Muscle layer of duodenum (tissue), 2 donors: ENCODE data around the gene DHDH.

Experiments
- H3K27ac ChIP-seq: one replicate; pipeline ENCODE4 v1.7.0; 2013; ENCODE audit warnings: mild to moderate bottlenecking, low read length
- H3K27me3 ChIP-seq: one replicate; pipeline ENCODE4 v1.7.0; 2013; ENCODE audit warnings: low read depth, mild to moderate bottlenecking, control low read depth, low read length
- H3K36me3 ChIP-seq, 2 donors: one replicate each; pipeline ENCODE4 v1.7.0; 2013; ENCODE audit warnings: low read length in 2 of 2, control low read depth in 1 of 2, mild to moderate bottlenecking in 1 of 2; ENCODE audit not compliant: insufficient read depth in 2 of 2, control insufficient read depth in 1 of 2
- H3K4me1 ChIP-seq, 2 donors: one replicate each; pipeline ENCODE4 v1.7.0; 2013; ENCODE audit warnings: low read length in 2 of 2, mild to moderate bottlenecking in 2 of 2, control low read depth in 1 of 2, moderate library complexity in 1 of 2; ENCODE audit not compliant: insufficient read depth in 2 of 2, control insufficient read depth in 1 of 2
- H3K4me3 ChIP-seq, 2 donors: one replicate each; pipeline ENCODE4 v1.7.0; 2013; ENCODE audit warnings: low read length in 2 of 2, low read depth in 1 of 2, mild to moderate bottlenecking in 1 of 2
- H3K9me3 ChIP-seq, 2 donors: one replicate each; pipeline ENCODE4 v1.7.0; 2013; ENCODE audit warnings: low read length in 2 of 2, control low read depth in 1 of 2, mild to moderate bottlenecking in 1 of 2; ENCODE audit not compliant: control insufficient read depth in 1 of 2
- donor health status: healthy.

DHDH gene

DNA sequence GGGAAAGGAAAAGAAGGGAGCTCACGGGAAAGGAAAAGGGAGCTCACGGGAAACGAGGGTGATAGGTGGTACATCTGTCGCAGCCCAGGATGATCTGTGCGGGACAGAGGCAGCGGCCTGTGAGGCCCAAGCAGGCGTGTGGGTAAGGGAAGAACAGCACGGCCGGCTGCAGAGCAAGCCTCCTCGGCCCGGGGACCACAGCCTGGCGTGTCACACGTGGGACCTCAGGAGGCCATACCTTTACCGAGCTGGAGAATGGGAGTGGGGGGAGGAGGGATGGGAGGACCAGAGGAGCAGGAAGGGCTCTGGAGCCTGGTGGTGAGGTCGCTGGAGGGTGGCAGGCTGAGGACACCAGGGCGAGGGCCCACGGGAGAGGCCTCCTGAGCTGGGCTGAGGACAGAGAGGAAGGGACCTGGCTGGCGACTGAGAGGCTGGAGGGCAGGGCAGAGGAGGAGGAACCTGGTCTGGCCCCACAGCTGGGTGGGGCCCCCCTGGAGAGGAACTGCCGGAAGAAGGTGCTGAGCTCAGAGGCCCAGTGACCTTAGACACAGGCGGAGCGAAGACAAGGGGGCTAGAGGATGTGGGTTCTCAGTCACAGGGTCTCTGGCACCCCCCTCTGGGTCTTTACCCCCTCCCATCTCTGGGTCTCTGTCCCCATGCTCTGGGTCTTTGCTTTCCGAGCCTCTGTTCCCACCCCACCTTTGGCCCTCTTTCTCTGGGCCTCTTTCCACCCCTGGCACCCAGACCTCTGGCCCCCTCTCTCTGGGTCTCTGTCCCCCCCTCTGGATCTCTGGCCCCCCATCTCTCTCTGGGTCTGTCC is 28.7 kb downstream of the DHDH start:
- Histone ChIP-seq H3K4me3 (no peak overlapping the region), H3K9me3 (no peaks in the 10 kb centered on the region), H3K27me3 (no peaks in the 10 kb centered on the region), H3K4me1 (peaks cover 9 to 30% of the 10 kb centered on the region in 2 donors), H3K36me3 (peaks cover 11 to 23% of the 10 kb centered on the region in 2 donors), H3K27ac (peak overlapping the region; percentile 89)

DNA sequence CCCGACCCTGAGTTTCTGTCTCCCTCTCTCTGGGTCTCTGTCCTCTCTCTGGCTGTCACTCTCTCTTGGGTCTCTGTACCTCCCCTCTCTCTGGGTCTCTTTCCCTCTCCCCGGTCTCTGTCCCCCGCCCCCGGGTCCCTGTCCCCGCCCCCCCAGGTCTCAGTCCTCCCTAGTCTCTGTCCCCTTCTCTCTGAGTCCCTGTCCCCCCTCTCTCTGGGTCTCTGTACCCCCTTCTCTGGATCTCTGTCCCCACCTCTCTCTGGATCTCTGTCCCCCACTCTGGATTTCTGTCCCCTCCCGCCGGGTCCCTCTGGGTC is 29.3 kb downstream of the DHDH start:
- Histone ChIP-seq H3K4me3 (peak overlapping the region in 1 of 2 donors; percentile 26), H3K9me3 (no peaks in the 10 kb centered on the region), H3K27ac (peak overlapping the region; percentile 89), H3K4me1 (peaks cover 9 to 35% of the 10 kb centered on the region in 2 donors), H3K36me3 (peaks cover 11 to 27% of the 10 kb centered on the region in 2 donors), H3K27me3 (no peaks in the 10 kb centered on the region)

DNA sequence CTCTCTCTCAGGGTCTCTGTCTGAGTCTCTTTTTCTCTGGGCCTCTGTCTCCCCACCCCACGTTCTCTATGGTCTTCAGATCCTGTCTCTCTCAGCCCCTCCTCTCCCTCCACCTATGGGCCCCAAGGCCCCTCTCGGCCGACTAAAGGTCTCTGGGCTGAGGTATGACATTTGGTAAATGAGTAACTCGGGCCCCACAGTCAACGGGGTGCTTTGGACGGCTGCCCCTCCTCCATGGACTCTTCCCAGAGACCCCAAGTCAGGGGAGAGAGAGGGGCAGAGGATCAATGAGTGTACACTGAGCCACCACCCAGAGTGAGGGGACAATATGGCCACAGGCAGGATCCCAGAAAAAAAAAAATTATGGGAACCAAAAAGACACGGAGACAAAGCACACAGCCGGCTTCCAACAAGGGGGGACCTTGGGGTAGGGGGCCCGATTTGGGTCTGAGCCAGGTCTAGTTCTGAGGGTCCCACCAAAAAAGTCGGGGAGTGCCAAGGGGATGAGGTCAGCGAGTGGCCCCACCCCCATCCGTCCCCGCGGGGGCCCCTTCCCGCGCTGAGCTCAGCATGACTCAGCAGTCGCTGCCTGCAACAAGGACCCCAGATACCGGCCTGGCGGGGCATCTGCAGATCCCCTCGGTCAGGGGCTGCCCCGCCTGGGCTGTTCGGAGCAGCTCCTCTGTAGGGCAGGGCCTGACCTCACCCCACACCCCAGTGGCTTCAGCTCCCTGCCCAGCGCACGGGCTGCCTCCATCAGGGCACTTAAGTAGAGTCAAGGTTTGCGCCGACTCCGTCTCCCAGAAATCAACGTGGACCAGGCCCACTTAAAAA is 30.1 kb downstream of the DHDH start:
- peaks cover 13 to 42% of the 10 kb centered on the region in 2 donors for H3K4me1 ChIP-seq
- H3K36me3 ChIP-seq = peaks cover 11 to 31% of the 10 kb centered on the region in 2 donors
- peak overlapping the region; percentile 89 for H3K27ac ChIP-seq
- H3K27me3 ChIP-seq = no peaks in the 10 kb centered on the region
- H3K9me3 ChIP-seq = no peaks in the 10 kb centered on the region
- H3K4me3 ChIP-seq = peak overlapping the region; percentile 26 to 57

DNA sequence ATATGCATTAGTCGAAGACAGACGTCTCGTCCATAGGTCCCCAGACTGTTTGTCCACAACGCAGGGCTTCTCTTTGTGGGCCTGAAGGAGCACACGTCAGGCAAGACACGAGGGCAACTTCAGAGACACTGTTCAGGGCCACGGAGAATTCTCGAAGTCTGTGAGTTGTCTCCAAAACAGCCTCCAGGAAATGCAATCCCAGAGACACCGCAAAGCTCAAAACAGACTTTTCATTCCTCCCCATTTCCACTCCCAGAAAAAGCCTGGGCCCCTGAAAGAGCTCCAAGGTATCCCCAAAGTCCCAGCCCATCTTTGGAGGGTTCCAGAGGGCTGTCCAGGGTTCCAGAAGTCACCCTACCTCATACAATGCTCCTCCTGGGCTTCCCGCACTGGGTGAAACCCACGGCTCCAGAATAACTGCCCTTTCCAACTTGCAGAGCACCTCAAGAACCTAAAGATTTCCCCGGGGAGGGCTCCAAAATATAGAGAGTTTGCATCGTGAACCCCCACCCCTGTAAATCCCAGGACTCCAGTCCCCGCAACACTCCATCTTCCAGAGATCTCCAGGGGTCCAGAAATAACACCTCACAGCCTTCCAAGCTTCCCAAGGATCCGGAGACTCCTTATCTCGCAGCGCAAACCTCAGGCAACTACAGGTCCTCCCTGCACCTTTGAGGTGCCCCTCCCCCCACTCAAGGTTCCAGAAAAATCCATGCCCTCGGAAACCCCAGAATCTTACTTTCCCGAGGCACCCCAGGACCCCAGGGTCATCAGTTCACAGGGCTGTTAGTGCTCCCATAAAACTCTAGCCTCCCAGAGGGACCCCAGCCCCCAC is 30.9 kb downstream of the DHDH start:
- Histone ChIP-seq H3K27me3 (no peaks in the 10 kb centered on the region), H3K4me3 (peak overlapping the region; percentile 26 to 57), H3K4me1 (peaks cover 13 to 48% of the 10 kb centered on the region in 2 donors), H3K27ac (peak overlapping the region; percentile 89), H3K9me3 (no peaks in the 10 kb centered on the region), H3K36me3 (peaks cover 11 to 39% of the 10 kb centered on the region in 2 donors)

DNA sequence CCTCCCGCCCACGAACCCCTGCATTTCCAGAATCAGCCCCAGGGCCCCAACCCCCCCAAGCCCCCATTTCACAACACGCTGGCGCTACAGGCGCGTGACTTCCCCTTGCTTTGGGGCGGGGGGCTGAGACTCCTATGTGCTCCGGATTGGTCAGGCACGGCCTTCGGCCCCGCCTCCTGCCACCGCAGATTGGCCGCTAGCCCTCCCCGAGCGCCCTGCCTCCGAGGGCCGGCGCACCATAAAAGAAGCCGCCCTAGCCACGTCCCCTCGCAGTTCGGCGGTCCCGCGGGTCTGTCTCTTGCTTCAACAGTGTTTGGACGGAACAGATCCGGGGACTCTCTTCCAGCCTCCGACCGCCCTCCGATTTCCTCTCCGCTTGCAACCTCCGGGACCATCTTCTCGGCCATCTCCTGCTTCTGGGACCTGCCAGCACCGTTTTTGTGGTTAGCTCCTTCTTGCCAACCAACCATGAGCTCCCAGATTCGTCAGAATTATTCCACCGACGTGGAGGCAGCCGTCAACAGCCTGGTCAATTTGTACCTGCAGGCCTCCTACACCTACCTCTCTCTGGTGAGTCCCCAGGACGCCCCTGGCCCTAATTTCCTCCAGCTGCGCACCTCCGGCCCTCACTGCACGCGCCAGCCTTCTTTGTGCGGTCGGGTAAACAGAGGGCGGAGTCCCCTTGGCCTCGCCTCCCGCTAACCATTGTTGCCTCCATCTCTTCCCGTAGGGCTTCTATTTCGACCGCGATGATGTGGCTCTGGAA is 31.7 kb downstream of the DHDH start, which contains the start of gene FTL:
FTL (plus strand) TSS at position 270 of the 766 bp plus-strand sequence; CDS start at position 469, 199 bp downstream.
- H3K36me3 ChIP-seq = peaks cover 16 to 46% of the 10 kb centered on the region in 2 donors
- H3K4me3 ChIP-seq = peak within 1 kb of the TSS; percentile 95 to 97
- H3K4me1 ChIP-seq = peaks cover 13 to 48% of the 10 kb centered on the region in 2 donors
- H3K9me3 ChIP-seq = no peaks in the 10 kb centered on the region
- H3K27ac ChIP-seq = peak within 1 kb of the TSS; percentile 89
- H3K27me3 ChIP-seq = no peaks in the 10 kb centered on the region

DNA sequence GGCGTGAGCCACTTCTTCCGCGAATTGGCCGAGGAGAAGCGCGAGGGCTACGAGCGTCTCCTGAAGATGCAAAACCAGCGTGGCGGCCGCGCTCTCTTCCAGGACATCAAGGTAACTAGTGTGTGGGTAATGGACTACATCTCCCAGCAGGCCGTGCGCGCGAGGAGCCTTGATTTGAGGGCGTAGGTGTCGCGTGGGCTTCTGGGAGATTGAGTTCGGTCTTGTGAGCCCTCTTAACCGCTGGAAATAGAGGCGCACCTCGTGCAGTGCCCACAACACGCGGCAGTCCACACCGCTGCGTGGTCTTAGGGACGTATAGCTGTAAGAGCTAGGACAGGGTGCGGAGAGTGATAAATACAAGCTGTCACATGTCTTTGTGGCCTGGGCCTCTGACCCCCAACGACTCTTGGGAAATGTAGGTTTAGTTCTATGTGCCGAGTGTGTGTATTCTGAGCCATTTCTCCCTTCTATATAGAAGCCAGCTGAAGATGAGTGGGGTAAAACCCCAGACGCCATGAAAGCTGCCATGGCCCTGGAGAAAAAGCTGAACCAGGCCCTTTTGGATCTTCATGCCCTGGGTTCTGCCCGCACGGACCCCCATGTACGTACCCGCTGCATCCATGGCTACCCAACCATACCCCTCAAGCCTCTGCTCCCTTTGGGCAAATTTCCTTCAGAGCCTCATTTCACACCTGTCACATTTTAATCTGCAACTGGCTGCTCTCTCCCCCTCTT is 32.5 kb downstream of the DHDH start:
- H3K27ac ChIP-seq = peak overlapping the region; percentile 87
- no peaks in the 10 kb centered on the region for H3K9me3 ChIP-seq
- H3K27me3 ChIP-seq = no peaks in the 10 kb centered on the region
- H3K4me3 ChIP-seq = peak overlapping the region; percentile 95 to 97
- peaks cover 16 to 50% of the 10 kb centered on the region in 2 donors for H3K36me3 ChIP-seq
- peaks cover 13 to 52% of the 10 kb centered on the region in 2 donors for H3K4me1 ChIP-seq

DNA sequence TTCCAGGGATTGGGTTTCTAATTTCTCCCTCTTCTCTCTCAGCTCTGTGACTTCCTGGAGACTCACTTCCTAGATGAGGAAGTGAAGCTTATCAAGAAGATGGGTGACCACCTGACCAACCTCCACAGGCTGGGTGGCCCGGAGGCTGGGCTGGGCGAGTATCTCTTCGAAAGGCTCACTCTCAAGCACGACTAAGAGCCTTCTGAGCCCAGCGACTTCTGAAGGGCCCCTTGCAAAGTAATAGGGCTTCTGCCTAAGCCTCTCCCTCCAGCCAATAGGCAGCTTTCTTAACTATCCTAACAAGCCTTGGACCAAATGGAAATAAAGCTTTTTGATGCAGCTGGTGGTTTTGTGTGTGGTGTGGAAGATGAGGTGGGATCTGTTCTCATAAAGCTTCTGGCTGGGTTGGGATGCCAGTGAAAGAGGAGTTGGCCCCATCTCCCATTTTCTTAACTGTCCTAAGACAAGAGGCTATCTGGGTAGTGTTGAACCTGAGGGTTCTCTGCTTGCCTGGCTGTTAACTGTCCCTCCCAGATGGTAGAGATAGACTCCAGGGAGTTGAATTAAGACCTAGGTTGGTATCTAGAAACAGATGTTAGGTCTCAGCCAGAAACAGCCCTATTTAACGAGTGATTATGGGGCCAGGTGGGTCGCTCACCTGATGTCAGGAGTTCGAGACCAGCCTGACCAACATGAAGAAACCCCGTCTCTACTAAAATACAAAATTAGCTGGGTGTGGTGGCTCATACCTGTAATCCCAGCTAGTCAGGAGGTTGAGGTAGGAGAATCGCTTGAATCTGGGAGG is 33.2 kb downstream of the DHDH start:
- Histone ChIP-seq H3K9me3 (no peaks in the 10 kb centered on the region), H3K36me3 (peaks cover 16 to 50% of the 10 kb centered on the region in 2 donors), H3K27me3 (no peaks in the 10 kb centered on the region), H3K4me1 (peaks cover 13 to 55% of the 10 kb centered on the region in 2 donors), H3K27ac (peak overlapping the region; percentile 87), H3K4me3 (peak overlapping the region; percentile 95 to 97)

DNA sequence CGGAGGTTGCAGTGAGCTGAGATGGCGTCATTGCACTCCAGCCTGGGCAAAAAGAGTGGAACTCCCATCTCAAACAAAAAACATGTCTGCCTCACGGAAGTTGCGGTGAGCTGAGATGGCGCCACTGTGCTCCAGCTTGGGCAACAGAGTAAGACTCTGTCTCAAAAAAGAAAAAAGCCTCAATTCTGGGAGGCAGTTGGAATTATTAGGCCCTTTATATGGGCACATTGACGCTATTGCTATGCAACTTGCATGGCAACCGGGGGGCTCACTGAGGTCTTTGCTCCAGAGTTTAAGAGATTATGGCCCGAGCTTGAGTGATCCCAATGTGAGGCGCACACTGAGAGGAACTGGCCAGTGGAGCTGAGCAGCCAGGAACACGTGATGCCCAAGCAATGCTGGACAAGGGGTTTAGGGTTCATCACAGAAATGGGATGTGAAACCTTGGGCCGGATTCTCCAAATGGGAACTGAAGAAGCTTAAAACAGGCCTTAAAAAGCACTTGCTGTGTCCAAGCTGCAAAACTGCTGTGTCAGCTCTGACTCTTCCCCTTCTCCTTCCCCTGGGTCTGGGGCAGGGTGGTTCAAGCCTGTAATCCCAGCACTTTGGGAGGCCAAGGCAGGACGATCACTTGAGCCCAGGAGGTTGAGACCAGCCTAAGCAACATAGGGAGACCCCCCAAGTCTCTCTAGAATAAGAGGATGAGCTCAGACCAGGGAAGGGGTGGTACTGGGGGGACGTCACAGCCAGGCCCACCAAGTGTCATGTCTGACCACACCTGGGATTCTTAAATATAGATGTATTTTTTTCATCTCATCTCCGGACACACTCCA is 34.1 kb downstream of the DHDH start:
- Histone ChIP-seq H3K4me3 (peak overlapping the region in 1 of 2 donors; percentile 95), H3K4me1 (peaks cover 13 to 55% of the 10 kb centered on the region in 2 donors), H3K36me3 (peaks cover 16 to 50% of the 10 kb centered on the region in 2 donors)

DNA sequence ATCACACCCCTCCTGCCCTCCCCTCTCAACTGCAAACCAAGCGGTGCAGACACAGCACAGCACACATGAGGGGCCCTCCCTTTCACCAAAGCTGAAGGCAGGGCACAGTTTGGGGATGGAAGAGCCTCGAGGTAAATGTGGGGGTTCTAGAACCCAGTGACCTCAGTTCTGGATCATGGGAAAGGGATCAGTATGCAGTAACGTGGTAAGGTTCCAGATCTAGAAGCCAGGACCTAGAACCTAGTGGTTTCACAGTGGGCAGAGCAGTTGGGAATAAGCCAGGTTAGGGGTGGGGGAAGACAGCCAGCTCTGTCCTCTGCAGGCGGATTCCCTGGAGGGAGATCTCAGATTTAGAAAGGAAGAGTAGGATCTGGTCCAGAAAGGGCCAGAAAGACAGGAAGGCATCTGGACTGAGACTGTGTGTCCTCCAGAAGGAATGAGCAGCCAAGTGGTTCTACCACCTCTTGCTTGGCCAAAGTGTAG is 34.7 kb downstream of the DHDH start:
- H3K27me3 ChIP-seq = no peaks in the 10 kb centered on the region
- peaks cover 19 to 56% of the 10 kb centered on the region in 2 donors for H3K36me3 ChIP-seq
- no peaks in the 10 kb centered on the region for H3K9me3 ChIP-seq
- H3K27ac ChIP-seq = peak overlapping the region; percentile 12
- peaks cover 13 to 52% of the 10 kb centered on the region in 2 donors for H3K4me1 ChIP-seq
- H3K4me3 ChIP-seq = no peak overlapping the region

More for the DNA sequence above, 34.1 kb downstream of the DHDH start:
- Histone ChIP-seq H3K9me3 (no peaks in the 10 kb centered on the region), H3K27ac (peak overlapping the region; percentile 12), H3K27me3 (no peaks in the 10 kb centered on the region)
